ENCODE results near the gene OR2B2. TPM values are rescaled to one million over a fixed set of nuclear protein-coding genes. Genes with fewer than 3 reads are reported as not detected.

Gene OR2B2
- total RNA-seq, 2 donors from 2014 or later: not detected

Other genes starting within 250 kb of the OR2B2 start
- not detected for gene OR2B6, start 44.8 kb upstream of the OR2B2 start, total RNA-seq
- under 1 TPM; 0.24 to 0.44 TPM for gene ZNF165, start 168.2 kb upstream of the OR2B2 start, total RNA-seq
- 1 to 10 TPM; 2.4 TPM for gene ZSCAN16, start 212.2 kb upstream of the OR2B2 start, total RNA-seq
- 10 to 100 TPM; 10.8 to 15.8 TPM for gene ZKSCAN8, start 229.5 kb upstream of the OR2B2 start, total RNA-seq